ENCODE measurements around the gene E2F4.

DNA sequence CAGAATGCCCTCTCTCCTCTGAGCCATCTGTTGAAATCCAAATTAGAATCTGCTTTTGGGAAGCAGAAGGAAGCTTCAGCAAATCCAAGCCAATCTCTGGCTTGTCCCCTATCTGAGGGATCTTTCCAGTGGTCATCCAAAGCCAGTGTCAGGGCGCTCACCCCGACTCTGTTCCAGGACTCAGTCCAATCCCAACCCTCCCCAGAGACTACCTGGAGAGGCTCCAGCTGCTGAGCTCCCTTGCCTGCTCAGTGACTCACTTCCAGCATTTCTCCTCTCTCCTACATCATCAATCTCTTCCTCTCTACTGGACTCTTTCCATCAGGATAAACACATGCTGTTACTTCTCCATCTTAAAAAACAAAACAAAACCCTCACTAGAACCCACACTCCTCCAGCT lies 10.6 kb upstream of the E2F4 start:
- TF ChIP-seq EZH2phosphoT487 (IDR thresholded peaks at IDR 0.05; ENCODE audit: unreplicated experiment) (no peak), EZH2 (IDR thresholded peaks at IDR 0.05; ENCODE audit: low read depth, unreplicated experiment) (no peak), POLR2AphosphoS5 (IDR thresholded peaks at IDR 0.05; ENCODE audit: low read depth) (no peak), CREB1 (CRISPR knock-in tag; IDR thresholded peaks at IDR 0.05; ENCODE audit: low read depth) (no peak), ZNF114 (CRISPR knock-in tag; IDR thresholded peaks at IDR 0.05) (no peak)
- TF ChIP-seq, protein P1, sequence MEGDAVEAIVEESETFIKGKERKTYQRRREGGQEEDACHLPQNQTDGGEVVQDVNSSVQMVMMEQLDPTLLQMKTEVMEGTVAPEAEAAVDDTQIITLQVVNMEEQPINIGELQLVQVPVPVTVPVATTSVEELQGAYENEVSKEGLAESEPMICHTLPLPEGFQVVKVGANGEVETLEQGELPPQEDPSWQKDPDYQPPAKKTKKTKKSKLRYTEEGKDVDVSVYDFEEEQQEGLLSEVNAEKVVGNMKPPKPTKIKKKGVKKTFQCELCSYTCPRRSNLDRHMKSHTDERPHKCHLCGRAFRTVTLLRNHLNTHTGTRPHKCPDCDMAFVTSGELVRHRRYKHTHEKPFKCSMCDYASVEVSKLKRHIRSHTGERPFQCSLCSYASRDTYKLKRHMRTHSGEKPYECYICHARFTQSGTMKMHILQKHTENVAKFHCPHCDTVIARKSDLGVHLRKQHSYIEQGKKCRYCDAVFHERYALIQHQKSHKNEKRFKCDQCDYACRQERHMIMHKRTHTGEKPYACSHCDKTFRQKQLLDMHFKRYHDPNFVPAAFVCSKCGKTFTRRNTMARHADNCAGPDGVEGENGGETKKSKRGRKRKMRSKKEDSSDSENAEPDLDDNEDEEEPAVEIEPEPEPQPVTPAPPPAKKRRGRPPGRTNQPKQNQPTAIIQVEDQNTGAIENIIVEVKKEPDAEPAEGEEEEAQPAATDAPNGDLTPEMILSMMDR (conservative IDR thresholded peaks at IDR 0.05; ENCODE audit: low read depth in 2 of 2) = no peak
- TF ChIP-seq, protein P2, sequence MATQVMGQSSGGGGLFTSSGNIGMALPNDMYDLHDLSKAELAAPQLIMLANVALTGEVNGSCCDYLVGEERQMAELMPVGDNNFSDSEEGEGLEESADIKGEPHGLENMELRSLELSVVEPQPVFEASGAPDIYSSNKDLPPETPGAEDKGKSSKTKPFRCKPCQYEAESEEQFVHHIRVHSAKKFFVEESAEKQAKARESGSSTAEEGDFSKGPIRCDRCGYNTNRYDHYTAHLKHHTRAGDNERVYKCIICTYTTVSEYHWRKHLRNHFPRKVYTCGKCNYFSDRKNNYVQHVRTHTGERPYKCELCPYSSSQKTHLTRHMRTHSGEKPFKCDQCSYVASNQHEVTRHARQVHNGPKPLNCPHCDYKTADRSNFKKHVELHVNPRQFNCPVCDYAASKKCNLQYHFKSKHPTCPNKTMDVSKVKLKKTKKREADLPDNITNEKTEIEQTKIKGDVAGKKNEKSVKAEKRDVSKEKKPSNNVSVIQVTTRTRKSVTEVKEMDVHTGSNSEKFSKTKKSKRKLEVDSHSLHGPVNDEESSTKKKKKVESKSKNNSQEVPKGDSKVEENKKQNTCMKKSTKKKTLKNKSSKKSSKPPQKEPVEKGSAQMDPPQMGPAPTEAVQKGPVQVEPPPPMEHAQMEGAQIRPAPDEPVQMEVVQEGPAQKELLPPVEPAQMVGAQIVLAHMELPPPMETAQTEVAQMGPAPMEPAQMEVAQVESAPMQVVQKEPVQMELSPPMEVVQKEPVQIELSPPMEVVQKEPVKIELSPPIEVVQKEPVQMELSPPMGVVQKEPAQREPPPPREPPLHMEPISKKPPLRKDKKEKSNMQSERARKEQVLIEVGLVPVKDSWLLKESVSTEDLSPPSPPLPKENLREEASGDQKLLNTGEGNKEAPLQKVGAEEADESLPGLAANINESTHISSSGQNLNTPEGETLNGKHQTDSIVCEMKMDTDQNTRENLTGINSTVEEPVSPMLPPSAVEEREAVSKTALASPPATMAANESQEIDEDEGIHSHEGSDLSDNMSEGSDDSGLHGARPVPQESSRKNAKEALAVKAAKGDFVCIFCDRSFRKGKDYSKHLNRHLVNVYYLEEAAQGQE (IDR thresholded peaks at IDR 0.05; ENCODE audit: unreplicated experiment) = no peak
